Smooth muscle cell (in vitro differentiated cells): ENCODE measurements around the gene GPR155. TPM values are rescaled to one million over a fixed set of nuclear protein-coding genes. Genes with fewer than 3 reads are reported as not detected.

ENCODE experiments used
- DNase-seq: peaks from one replicate; lab custom pipeline; 2025; ENCODE audit not compliant: unreplicated experiment; lab: John Stamatoyannopoulos, UW
- H2AFZ ChIP-seq: fragments of 200-600 bp; sonication (generic); 2 replicates; pipeline ENCODE4 v1.6.0; 2016; ENCODE audit warnings: antibody characterized with exemption, low read depth, mild to moderate bottlenecking
- H3F3A ChIP-seq: fragments of 200-600 bp; sonication (generic); 2 replicates; pipeline ENCODE4 v1.6.0; 2017; ENCODE audit warnings: antibody characterized with exemption, low read depth
- H3K27ac ChIP-seq: fragments of 200-600 bp; sonication (generic); 2 replicates; pipeline ENCODE4 v1.5.1; 2016; ENCODE audit warnings: low read depth, mild to moderate bottlenecking
- H3K27me3 ChIP-seq: fragments of 200-600 bp; sonication (generic); 2 replicates; pipeline ENCODE4 v1.6.1; 2016; ENCODE audit warnings: low read depth, mild to moderate bottlenecking
- H3K36me3 ChIP-seq: fragments of 200-600 bp; sonication (generic); 2 replicates; pipeline ENCODE4 v1.5.1; 2016; ENCODE audit warnings: low read depth
- H3K4me1 ChIP-seq: fragments of 200-600 bp; sonication (generic); 2 replicates; pipeline ENCODE4 v1.5.1; 2016; ENCODE audit warnings: low read depth
- H3K4me2 ChIP-seq: fragments of 200-600 bp; sonication (generic); 2 replicates; pipeline ENCODE4 v1.6.0; 2016; ENCODE audit warnings: mild to moderate bottlenecking
- H3K4me3 ChIP-seq: fragments of 200-600 bp; sonication (generic); 2 replicates; pipeline ENCODE4 v1.5.1; 2016; ENCODE audit warnings: mild to moderate bottlenecking
- H3K79me2 ChIP-seq: fragments of 200-600 bp; sonication (generic); 2 replicates; pipeline ENCODE4 v1.6.0; 2016; ENCODE audit warnings: low read depth, mild to moderate bottlenecking
- H3K9ac ChIP-seq: fragments of 200-600 bp; sonication (generic); 2 replicates; pipeline ENCODE4 v1.6.0; 2016; ENCODE audit warnings: low read depth
- H3K9me3 ChIP-seq: fragments of 200-600 bp; sonication (generic); replicated peaks from 2 replicates; pipeline ENCODE4 v1.5.1; 2016; ENCODE audit warnings: low read depth
- H4K20me1 ChIP-seq: fragments of 200-600 bp; sonication (generic); 2 replicates; pipeline ENCODE4 v1.6.0; 2016; ENCODE audit warnings: low read depth
- WGBS: methylation state at CpG from one replicate; pipeline ENCODE4 v1.1.7; 2016; ENCODE audit warnings: low lambda C conversion rate; 5-methylcytosine and 5-hydroxymethylcytosine counted together
- polyA plus RNA-seq: library from polyadenylated mRNA; unstranded; fragments of >200 nt; fragmentation: Nextera tagmentation; extraction: Ambion mirVana; gene quantifications from 2 replicates; pipeline ENCODE4 v1.2.1, GENCODE V29; 2016
- total RNA-seq: library from RNA; depleted of rRNA; stranded (reverse); fragments of >200 nt; gene quantifications from 2 replicates; pipeline ENCODE4 v1.2.3, GENCODE V29; 2014
- TF ChIP-seq, protein P1 (sequence below): fragments of 200-600 bp; sonication (generic); IDR thresholded peaks from 2 replicates; pipeline ENCODE4 v1.5.1; 2017; ENCODE audit warnings: borderline replicate concordance, mild to moderate bottlenecking, antibody characterized with exemption; ENCODE audit not compliant: insufficient read depth, poor library complexity, severe bottlenecking

Gene GPR155
- total and polyA plus RNA-seq, 2 experiments from 2014 or later = 6.9 to 10.5 TPM

DNA sequence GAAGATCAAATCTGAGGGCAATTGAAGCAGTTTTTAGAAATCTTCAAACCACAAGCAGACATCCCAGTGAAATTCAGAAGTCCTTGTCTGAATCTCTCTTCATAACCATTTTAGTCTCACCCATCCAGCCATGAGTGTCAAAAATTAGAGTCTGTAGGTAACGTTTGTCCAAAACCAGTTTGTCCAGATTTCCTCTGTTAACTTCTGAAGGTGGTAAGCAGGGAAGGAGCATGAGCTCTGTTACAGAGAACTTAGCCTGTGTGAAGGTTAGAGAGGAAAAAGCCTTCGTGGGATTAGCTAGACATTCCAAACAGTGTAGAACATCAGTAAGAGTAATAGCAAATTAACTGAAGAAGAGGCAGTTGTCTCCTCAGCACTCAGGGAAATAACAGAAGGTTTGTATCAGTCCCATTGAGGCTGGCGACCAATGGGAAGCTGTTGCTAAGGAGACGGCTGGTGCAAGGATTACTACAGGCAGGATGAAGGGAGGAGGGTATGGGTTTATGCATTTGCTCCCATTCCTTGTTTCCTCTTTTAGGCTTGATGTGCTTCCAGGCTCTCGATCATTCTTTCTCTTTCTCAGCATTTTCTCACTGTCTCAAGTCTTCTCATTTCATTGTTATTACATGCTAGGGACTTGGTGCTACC is 8.7 kb upstream of the GPR155 start:
- 51% methylated on average over 5 of the region's 5 CpGs for WGBS
- Histone ChIP-seq H3K4me1 (no peaks in the 10 kb centered on the region), H2AFZ (peak overlapping the region; percentile 10), H3K27ac (peak overlapping the region; percentile 6), H3K27me3 (no peaks in the 10 kb centered on the region), H3F3A (no peaks in the 10 kb centered on the region), H3K4me3 (no peak overlapping the region), H3K36me3 (no peaks in the 10 kb centered on the region), H3K9ac (no peak overlapping the region), H3K4me2 (no peak overlapping the region), H3K9me3 (no peaks in the 10 kb centered on the region), H4K20me1 (no peaks in the 10 kb centered on the region), H3K79me2 (no peaks in the 10 kb centered on the region)
- TF ChIP-seq, protein P1, sequence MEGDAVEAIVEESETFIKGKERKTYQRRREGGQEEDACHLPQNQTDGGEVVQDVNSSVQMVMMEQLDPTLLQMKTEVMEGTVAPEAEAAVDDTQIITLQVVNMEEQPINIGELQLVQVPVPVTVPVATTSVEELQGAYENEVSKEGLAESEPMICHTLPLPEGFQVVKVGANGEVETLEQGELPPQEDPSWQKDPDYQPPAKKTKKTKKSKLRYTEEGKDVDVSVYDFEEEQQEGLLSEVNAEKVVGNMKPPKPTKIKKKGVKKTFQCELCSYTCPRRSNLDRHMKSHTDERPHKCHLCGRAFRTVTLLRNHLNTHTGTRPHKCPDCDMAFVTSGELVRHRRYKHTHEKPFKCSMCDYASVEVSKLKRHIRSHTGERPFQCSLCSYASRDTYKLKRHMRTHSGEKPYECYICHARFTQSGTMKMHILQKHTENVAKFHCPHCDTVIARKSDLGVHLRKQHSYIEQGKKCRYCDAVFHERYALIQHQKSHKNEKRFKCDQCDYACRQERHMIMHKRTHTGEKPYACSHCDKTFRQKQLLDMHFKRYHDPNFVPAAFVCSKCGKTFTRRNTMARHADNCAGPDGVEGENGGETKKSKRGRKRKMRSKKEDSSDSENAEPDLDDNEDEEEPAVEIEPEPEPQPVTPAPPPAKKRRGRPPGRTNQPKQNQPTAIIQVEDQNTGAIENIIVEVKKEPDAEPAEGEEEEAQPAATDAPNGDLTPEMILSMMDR = no peak
- no peak for DNase-seq

DNA sequence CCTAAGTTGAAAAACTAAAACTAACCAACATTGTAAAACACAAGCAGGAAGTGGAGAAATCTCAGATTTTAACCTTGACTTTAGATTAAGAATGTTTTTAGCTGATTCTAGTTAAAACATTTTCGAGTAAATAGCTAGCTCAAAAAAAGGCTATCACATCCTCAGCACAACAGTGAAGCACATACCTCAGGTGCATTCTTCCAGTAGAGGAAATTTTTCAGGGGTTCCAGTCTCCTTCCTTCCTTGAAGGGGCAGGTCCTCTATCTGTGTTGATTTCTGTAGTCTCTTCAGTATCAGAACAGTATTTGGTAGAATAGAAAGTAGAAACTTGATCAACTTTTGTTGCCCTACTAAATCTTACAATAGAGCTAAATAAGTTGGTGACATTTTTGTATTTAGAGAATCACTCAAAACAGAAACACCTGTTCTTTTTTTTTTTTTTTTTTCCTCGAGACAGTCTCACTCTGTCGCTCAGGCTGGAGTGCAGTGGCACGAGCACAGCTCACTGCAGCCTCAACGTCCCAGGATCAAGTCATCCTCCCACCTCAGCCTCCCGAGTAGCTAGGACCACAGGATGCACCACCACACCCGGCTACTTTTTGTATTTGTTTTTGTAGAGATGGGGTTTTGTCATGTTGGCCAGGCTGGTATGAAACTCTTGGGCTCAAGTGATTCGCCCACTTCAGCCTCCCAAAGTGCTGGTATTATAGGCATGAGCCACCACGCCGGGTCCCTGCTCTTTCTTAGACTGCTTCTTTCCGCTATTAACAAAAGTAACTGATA is 6.9 kb upstream of the GPR155 start:
- Histone ChIP-seq H3K27me3 (no peaks in the 10 kb centered on the region), H3K79me2 (no peaks in the 10 kb centered on the region), H3K9me3 (no peaks in the 10 kb centered on the region), H3K9ac (no peak overlapping the region), H3F3A (no peaks in the 10 kb centered on the region), H3K27ac (no peak overlapping the region), H3K4me3 (no peak overlapping the region), H3K36me3 (no peaks in the 10 kb centered on the region), H4K20me1 (no peaks in the 10 kb centered on the region), H3K4me1 (no peaks in the 10 kb centered on the region), H3K4me2 (no peak overlapping the region), H2AFZ (no peak overlapping the region)
- WGBS = 91% methylated on average over 11 of the region's 11 CpGs
- TF ChIP-seq, protein P1 = no peak
- DNase-seq = no peak

DNA sequence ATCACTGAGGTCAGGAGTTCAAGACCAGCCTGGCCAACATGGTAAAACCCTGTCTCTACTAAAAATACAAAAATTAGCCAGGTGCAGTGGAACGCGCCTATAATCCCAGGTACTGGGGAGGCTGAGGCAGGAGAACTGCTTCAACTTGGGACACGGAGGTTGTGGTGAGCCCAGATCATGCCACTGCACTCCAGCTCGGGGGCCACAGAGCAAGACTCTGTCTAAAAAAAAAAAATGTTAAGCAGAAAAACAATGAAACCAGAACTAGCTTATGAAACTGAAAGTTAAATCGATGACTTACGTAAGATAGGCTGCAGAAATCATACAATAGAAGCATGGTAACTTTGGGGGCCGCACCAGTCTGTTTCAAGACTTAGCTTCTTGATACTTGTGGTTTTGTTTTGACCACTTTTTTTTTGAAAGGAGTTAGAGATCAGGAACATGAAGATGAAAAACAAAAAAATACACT is 6.2 kb upstream of the GPR155 start:
- no peak overlapping the region for H2AFZ ChIP-seq
- no peaks in the 10 kb centered on the region for H3K36me3 ChIP-seq
- TF ChIP-seq, protein P1 = no peak
- no peaks in the 10 kb centered on the region for H3K9me3 ChIP-seq
- no peaks in the 10 kb centered on the region for H4K20me1 ChIP-seq
- H3K4me3 ChIP-seq = no peak overlapping the region
- no peak overlapping the region for H3K27ac ChIP-seq
- no peaks in the 10 kb centered on the region for H3K27me3 ChIP-seq
- H3K9ac ChIP-seq = no peak overlapping the region
- no peaks in the 10 kb centered on the region for H3K4me1 ChIP-seq
- no peak overlapping the region for H3K4me2 ChIP-seq
- H3F3A ChIP-seq = no peaks in the 10 kb centered on the region
- no peaks in the 10 kb centered on the region for H3K79me2 ChIP-seq
- no peak for DNase-seq
- 98% methylated on average over 7 of the region's 7 CpGs for WGBS
